ENCODE measurements around the gene ZC3H14. TPM values are rescaled to one million over a fixed set of nuclear protein-coding genes. Genes with fewer than 3 reads are reported as not detected.

Gene ZC3H14
- total RNA-seq, 2 experiments from 2014 or later = 33.6 to 46.8 TPM

- Mint-ChIP-seq H3K27ac (no peak overlapping the region), H3K4me1 (no peaks in the 10 kb centered on the region), H3K4me3 (no peak overlapping the region), H3K27me3 (peaks cover 6% of the 10 kb centered on the region), H3K36me3 (ENCODE audit: low read depth) (no peaks in the 10 kb centered on the region), H3K9me3 (no peaks in the 10 kb centered on the region)
- CTCF ChIA-PET = interaction anchor here (1.6 kb wide), 1 partner anchor 13 kb away, joined by 3 read pairs; no protein-coding TSS in a partner anchor
- POLR2A ChIA-PET = no interaction called here
- DNase-seq = no peak
Measured at GRCh38 chr14:88542857-88543795, 19.7 kb upstream of the ZC3H14 start.

- H3K4me1 Mint-ChIP-seq = no peaks in the 10 kb centered on the region
- no peaks in the 10 kb centered on the region for H3K36me3 Mint-ChIP-seq (ENCODE audit: low read depth)
- H3K9me3 Mint-ChIP-seq = no peaks in the 10 kb centered on the region
- peaks cover 5% of the 10 kb centered on the region for H3K27me3 Mint-ChIP-seq
- no peak overlapping the region for H3K27ac Mint-ChIP-seq
- DNase-seq = no peak
- ChIA-PET POLR2A (no interaction called here), CTCF (interaction anchor here (0.6 kb wide), 1 partner anchor 368 kb away, joined by 3 read pairs; no protein-coding TSS in a partner anchor)
- H3K4me3 Mint-ChIP-seq = no peak overlapping the region
Measured at GRCh38 chr14:88545256-88545655, 17.6 kb upstream of the ZC3H14 start.

- Mint-ChIP-seq H3K27me3 (peaks cover 14% of the 10 kb centered on the region), H3K27ac (no peak overlapping the region), H3K4me1 (no peaks in the 10 kb centered on the region), H3K4me3 (no peak overlapping the region), H3K36me3 (ENCODE audit: low read depth) (no peaks in the 10 kb centered on the region), H3K9me3 (no peaks in the 10 kb centered on the region)
- POLR2A ChIA-PET = no interaction called here
- CTCF ChIA-PET = interaction anchor here (0.7 kb wide), 1 partner anchor 10 kb away, joined by 4 read pairs; no protein-coding TSS in a partner anchor
- no peak for DNase-seq
Measured at GRCh38 chr14:88546621-88547385, 16.0 kb upstream of the ZC3H14 start.

GRCh38 chr14:88547386-88547780 is 15.5 kb upstream of the ZC3H14 start:
- CTCF ChIA-PET = interaction anchor here (0.7 kb wide), 1 partner anchor 9 kb away, joined by 4 read pairs; no protein-coding TSS in a partner anchor
- H3K36me3 Mint-ChIP-seq (ENCODE audit: low read depth) = no peaks in the 10 kb centered on the region
- no peak overlapping the region for H3K4me3 Mint-ChIP-seq
- no peak for DNase-seq
- peaks cover 19% of the 10 kb centered on the region for H3K27me3 Mint-ChIP-seq
- H3K9me3 Mint-ChIP-seq = no peaks in the 10 kb centered on the region
- H3K4me1 Mint-ChIP-seq = no peaks in the 10 kb centered on the region
- POLR2A ChIA-PET = no interaction called here
- H3K27ac Mint-ChIP-seq = no peak overlapping the region

GRCh38 chr14:88550078-88550477 is 12.8 kb upstream of the ZC3H14 start:
- ChIA-PET CTCF (no interaction called here), POLR2A (no interaction called here)
- Mint-ChIP-seq H3K36me3 (ENCODE audit: low read depth) (no peaks in the 10 kb centered on the region), H3K4me1 (peaks cover 9% of the 10 kb centered on the region), H3K4me3 (no peak overlapping the region), H3K27ac (no peak overlapping the region), H3K9me3 (no peaks in the 10 kb centered on the region), H3K27me3 (peaks cover 39% of the 10 kb centered on the region)
- DNase-seq = no peak

- H3K27ac Mint-ChIP-seq = no peak overlapping the region
- CTCF ChIA-PET = interaction anchor here (0.7 kb wide), 1 partner anchor 13 kb away, joined by 3 read pairs; no protein-coding TSS in a partner anchor
- peaks cover 15% of the 10 kb centered on the region for H3K4me1 Mint-ChIP-seq
- peak overlapping the region; percentile 70 for H3K4me3 Mint-ChIP-seq
- POLR2A ChIA-PET = no interaction called here
- DNase-seq = peak; percentile 35
- H3K36me3 Mint-ChIP-seq (ENCODE audit: low read depth) = no peaks in the 10 kb centered on the region
- H3K27me3 Mint-ChIP-seq = peaks cover 50% of the 10 kb centered on the region
- H3K9me3 Mint-ChIP-seq = no peaks in the 10 kb centered on the region
Measured at GRCh38 chr14:88551094-88551870, 11.6 kb upstream of the ZC3H14 start.

- H3K27me3 Mint-ChIP-seq = peaks cover 57% of the 10 kb centered on the region
- H3K36me3 Mint-ChIP-seq (ENCODE audit: low read depth) = no peaks in the 10 kb centered on the region
- H3K9me3 Mint-ChIP-seq = no peaks in the 10 kb centered on the region
- no peak for DNase-seq
- no peak overlapping the region for H3K27ac Mint-ChIP-seq
- peaks cover 23% of the 10 kb centered on the region for H3K4me1 Mint-ChIP-seq
- H3K4me3 Mint-ChIP-seq = peak overlapping the region; percentile 70
- ChIA-PET CTCF (interaction anchor here (0.7 kb wide), 1 partner anchor 13 kb away, joined by 3 read pairs; no protein-coding TSS in a partner anchor), POLR2A (interaction anchor here (0.6 kb wide), 1 partner anchor 490 kb away, joined by 4 read pairs; no protein-coding TSS in a partner anchor)
Measured at GRCh38 chr14:88551980-88552431, 10.8 kb upstream of the ZC3H14 start.

- Mint-ChIP-seq H3K4me1 (peaks cover 31% of the 10 kb centered on the region), H3K36me3 (ENCODE audit: low read depth) (no peaks in the 10 kb centered on the region), H3K27me3 (peaks cover 59% of the 10 kb centered on the region), H3K27ac (no peak overlapping the region), H3K4me3 (no peak overlapping the region), H3K9me3 (no peaks in the 10 kb centered on the region)
- POLR2A ChIA-PET = interaction anchor here (0.6 kb wide), 1 partner anchor 489 kb away, joined by 4 read pairs; no protein-coding TSS in a partner anchor
- CTCF ChIA-PET = no interaction called here
- no peak for DNase-seq
Measured at GRCh38 chr14:88552876-88553275, 10.0 kb upstream of the ZC3H14 start.

GRCh38 chr14:88553886-88554456 is 8.9 kb upstream of the ZC3H14 start:
- no peaks in the 10 kb centered on the region for H3K9me3 Mint-ChIP-seq
- peak overlapping the region; percentile 28 for H3K4me3 Mint-ChIP-seq
- no peaks in the 10 kb centered on the region for H3K36me3 Mint-ChIP-seq (ENCODE audit: low read depth)
- H3K4me1 Mint-ChIP-seq = peaks cover 35% of the 10 kb centered on the region
- ChIA-PET POLR2A (no interaction called here), CTCF (no interaction called here)
- peaks cover 57% of the 10 kb centered on the region for H3K27me3 Mint-ChIP-seq
- no peak for DNase-seq
- H3K27ac Mint-ChIP-seq = peak overlapping the region; percentile 2

- H3K36me3 Mint-ChIP-seq (ENCODE audit: low read depth) = no peaks in the 10 kb centered on the region
- peak within 1 kb of the TSS; percentile 2 for H3K27ac Mint-ChIP-seq
- DNase-seq = peak; percentile 17
- ChIA-PET CTCF (interaction anchor here (1.0 kb wide), 1 partner anchor 11 kb away, joined by 4 read pairs; no protein-coding TSS in a partner anchor), POLR2A (no interaction called here)
- peaks cover 37% of the 10 kb centered on the region for H3K4me1 Mint-ChIP-seq
- H3K4me3 Mint-ChIP-seq = peak within 1 kb of the TSS; percentile 52
- no peaks in the 10 kb centered on the region for H3K9me3 Mint-ChIP-seq
- H3K27me3 Mint-ChIP-seq = peaks cover 59% of the 10 kb centered on the region
Measured at GRCh38 chr14:88554457-88555286, 8.2 kb upstream of the ZC3H14 start, which contains the start of gene PTPN21. Gene PTPN21 (minus strand): TSS chr14:88555007. CDS start chr14:88550417, 4,590 bp downstream.

- POLR2A ChIA-PET = no interaction called here
- H3K4me3 Mint-ChIP-seq = no peak overlapping the region
- H3K9me3 Mint-ChIP-seq = no peaks in the 10 kb centered on the region
- H3K27me3 Mint-ChIP-seq = peaks cover 66% of the 10 kb centered on the region
- H3K36me3 Mint-ChIP-seq (ENCODE audit: low read depth) = no peaks in the 10 kb centered on the region
- CTCF ChIA-PET = interaction anchor here (0.5 to 1.2 kb wide), 2 partner anchors 9 to 14 kb away, joined by 3 to 4 read pairs; no protein-coding TSS in a partner anchor
- DNase-seq = no peak
- H3K4me1 Mint-ChIP-seq = peaks cover 37% of the 10 kb centered on the region
- H3K27ac Mint-ChIP-seq = no peak overlapping the region
Measured at GRCh38 chr14:88556581-88556980, 6.3 kb upstream of the ZC3H14 start.
